Cardiac muscle cell (in vitro differentiated cells and primary cell): ENCODE results near the gene RUNX3. TPM values are rescaled to one million over a fixed set of nuclear protein-coding genes. Genes with fewer than 3 reads are reported as not detected.

Experiments
- DNase-seq, 2 donors: peaks; one replicate each; pipeline versions ENCODE4 v3.0.0 to v3.0.0-alpha.2; 2010 to 2017; ENCODE audit warnings: low read depth in 1 of 2, low spot score in 1 of 2
- H3K27ac ChIP-seq: fragments of 200-600 bp; sonication (generic); 2 replicates; pipeline ENCODE4 v1.5.1; 2016
- H3K27me3 ChIP-seq: fragments of 200-600 bp; sonication (generic); 2 replicates; pipeline ENCODE4 v1.6.0; 2016; ENCODE audit warnings: control low read depth
- H3K36me3 ChIP-seq: fragments of 200-600 bp; sonication (generic); 2 replicates; pipeline ENCODE4 v1.5.1; 2016; ENCODE audit warnings: control low read depth
- H3K4me1 ChIP-seq: fragments of 200-600 bp; sonication (generic); 2 replicates; pipeline ENCODE4 v1.8.1; 2017; ENCODE audit warnings: low read depth, mild to moderate bottlenecking, mixed run types
- H3K4me3 ChIP-seq: fragments of 200-600 bp; sonication (generic); 2 replicates; pipeline ENCODE4 v1.5.1; 2016; ENCODE audit warnings: mild to moderate bottlenecking
- H3K9me3 ChIP-seq: fragments of 200-600 bp; sonication (generic); 2 replicates; pipeline ENCODE4 v1.5.1; 2017; ENCODE audit warnings: low read depth, mild to moderate bottlenecking, control low read depth
- polyA plus RNA-seq: library from polyadenylated mRNA; unstranded; fragments of >200 nt; fragmentation: Nextera tagmentation; extraction: Ambion mirVana; gene quantifications from 2 replicates; pipeline ENCODE4 v1.2.1, GENCODE V29; 2016
- total RNA-seq: library from RNA; depleted of rRNA; stranded (reverse); fragments of >200 nt; gene quantifications from 2 replicates; pipeline ENCODE4 v1.2.3, GENCODE V29; 2016
- TF ChIP-seq, protein P1 (sequence below): IDR thresholded peaks from 2 replicates; pipeline ENCODE4 v1.5.1; 2012; ENCODE audit warnings: low read depth, mild to moderate bottlenecking, low read length

Gene RUNX3
- total and polyA plus RNA-seq, 2 experiments from 2014 or later = not detected

DNA sequence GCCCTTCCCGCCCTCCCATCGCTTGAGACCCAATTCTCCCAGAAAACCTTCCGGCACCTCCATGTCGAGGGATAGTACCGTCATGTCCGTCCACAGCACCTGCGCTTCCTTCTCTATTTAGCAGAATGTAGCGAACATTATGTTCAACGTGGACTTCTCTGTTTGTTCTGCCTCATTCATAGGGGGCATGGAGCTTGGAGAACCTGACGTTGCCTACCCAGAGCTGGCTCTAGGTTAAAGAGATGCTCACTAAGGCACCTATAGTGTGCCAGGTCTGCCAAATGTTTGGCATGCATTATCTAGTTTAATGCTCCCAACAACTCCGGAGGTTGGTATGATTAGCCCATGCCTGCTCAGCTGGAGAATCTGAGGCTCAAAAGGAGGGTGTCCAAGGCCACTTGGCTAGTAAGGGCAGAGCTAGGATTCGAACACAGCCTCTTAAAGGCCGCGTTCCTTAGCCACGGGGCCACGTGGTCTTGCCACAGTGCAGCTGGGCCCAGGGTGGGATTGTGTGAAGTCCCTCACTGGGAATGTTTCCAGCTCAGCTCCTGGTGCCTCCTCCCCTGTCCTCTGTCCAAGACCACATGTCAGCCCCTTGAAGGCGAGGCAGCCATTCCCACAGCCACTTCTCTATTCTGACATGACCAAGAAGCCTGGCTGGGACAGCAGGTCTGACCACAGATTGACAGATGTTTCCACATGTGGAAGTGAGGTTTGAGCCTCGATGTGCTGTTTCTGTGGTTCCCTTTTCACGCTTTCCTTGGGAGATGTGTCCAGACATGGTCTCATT, 57.8 kb downstream of the RUNX3 start:
- TF ChIP-seq, protein P1, sequence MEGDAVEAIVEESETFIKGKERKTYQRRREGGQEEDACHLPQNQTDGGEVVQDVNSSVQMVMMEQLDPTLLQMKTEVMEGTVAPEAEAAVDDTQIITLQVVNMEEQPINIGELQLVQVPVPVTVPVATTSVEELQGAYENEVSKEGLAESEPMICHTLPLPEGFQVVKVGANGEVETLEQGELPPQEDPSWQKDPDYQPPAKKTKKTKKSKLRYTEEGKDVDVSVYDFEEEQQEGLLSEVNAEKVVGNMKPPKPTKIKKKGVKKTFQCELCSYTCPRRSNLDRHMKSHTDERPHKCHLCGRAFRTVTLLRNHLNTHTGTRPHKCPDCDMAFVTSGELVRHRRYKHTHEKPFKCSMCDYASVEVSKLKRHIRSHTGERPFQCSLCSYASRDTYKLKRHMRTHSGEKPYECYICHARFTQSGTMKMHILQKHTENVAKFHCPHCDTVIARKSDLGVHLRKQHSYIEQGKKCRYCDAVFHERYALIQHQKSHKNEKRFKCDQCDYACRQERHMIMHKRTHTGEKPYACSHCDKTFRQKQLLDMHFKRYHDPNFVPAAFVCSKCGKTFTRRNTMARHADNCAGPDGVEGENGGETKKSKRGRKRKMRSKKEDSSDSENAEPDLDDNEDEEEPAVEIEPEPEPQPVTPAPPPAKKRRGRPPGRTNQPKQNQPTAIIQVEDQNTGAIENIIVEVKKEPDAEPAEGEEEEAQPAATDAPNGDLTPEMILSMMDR = no peak
- H3K27ac ChIP-seq = no peak overlapping the region
- no peaks in the 10 kb centered on the region for H3K4me1 ChIP-seq
- H3K4me3 ChIP-seq = no peak overlapping the region
- no peaks in the 10 kb centered on the region for H3K36me3 ChIP-seq
- H3K27me3 ChIP-seq = no peaks in the 10 kb centered on the region
- no peak for DNase-seq
- no peaks in the 10 kb centered on the region for H3K9me3 ChIP-seq

- Histone ChIP-seq H3K9me3 (no peaks in the 10 kb centered on the region), H3K4me3 (no peak overlapping the region), H3K4me1 (no peaks in the 10 kb centered on the region), H3K27ac (no peak overlapping the region), H3K36me3 (no peaks in the 10 kb centered on the region), H3K27me3 (no peaks in the 10 kb centered on the region)
- TF ChIP-seq, protein P1 = no peak
- no peak for DNase-seq
Measured at GRCh38 chr1:24871306-24871901, 58.7 kb downstream of the RUNX3 start.

GRCh38 chr1:24870551-24871195, 59.4 kb downstream of the RUNX3 start:
- Histone ChIP-seq H3K9me3 (no peaks in the 10 kb centered on the region), H3K36me3 (no peaks in the 10 kb centered on the region), H3K27ac (no peak overlapping the region), H3K27me3 (no peaks in the 10 kb centered on the region), H3K4me1 (no peaks in the 10 kb centered on the region), H3K4me3 (no peak overlapping the region)
- DNase-seq = no peak
- TF ChIP-seq, protein P1 = no peak

DNA sequence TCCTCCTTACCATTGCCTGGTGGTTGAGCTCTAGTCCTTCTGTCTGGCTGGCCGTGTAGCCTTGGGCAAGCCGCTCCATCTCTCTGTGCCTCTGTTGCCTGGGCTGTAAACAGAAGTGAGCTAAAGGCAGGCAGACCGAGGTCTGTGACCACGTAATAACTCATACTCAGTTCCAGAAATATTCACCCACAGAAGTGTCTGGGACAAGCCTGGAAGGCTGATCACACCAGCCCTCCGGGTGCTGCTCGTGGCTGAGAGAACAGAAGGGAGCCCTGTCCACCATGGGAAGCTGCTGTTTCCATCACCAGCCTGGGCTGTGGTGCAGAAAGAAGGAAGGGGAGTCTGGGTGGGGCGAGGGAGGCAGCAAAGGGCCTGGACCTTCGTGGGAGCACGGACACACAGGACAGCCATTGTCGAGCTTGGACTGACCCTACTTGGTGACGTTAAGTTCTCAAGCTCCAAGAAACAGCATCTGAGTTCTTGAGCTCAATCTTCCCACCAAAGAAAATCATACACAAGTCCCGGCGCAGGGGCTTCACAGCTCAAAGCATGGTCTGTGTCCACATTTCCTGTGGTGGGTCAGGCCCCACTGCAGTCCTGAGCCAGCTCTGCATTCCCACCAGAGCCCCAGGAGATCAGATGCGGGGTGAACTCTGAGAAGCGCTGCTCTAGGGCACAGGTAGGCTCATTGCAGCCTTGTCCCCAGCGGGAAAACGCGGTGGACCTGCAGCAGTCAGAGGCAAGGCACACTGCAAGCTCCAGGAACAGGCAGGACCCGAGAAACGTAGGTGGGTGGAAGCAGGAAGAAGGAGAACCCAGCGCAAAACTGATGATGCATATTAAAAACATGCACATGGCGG, 61.8 kb downstream of the RUNX3 start:
- DNase-seq = no peak
- Histone ChIP-seq H3K9me3 (no peaks in the 10 kb centered on the region), H3K4me1 (peaks cover 8% of the 10 kb centered on the region), H3K27me3 (no peaks in the 10 kb centered on the region), H3K36me3 (no peaks in the 10 kb centered on the region), H3K27ac (no peak overlapping the region), H3K4me3 (no peak overlapping the region)
- TF ChIP-seq, protein P1 = no peak
